Activated naive CD8-positive, alpha-beta T cell treated with anti-CD3 and anti-CD28 coated beads for 36 hours (primary cell): Measurements from ENCODE around the gene ANXA8. TPM values are rescaled to one million over a fixed set of nuclear protein-coding genes. Genes with fewer than 3 reads are reported as not detected.
"Not testable (repeated sequence)": the region's sequence is repeated elsewhere in the genome, so short reads cannot be mapped to it uniquely, and the experiment has no call there.

ENCODE experiments used
- DNase-seq: peaks from one replicate; pipeline ENCODE4 v3.0.0; 2021
- H3K27ac Mint-ChIP-seq: one replicate; pipeline ENCODE4 v1.8.0; 2022; ENCODE audit warnings: mild to moderate bottlenecking, moderate library complexity, mixed read lengths
- H3K27me3 Mint-ChIP-seq: one replicate; pipeline ENCODE4 v1.8.0; 2022; ENCODE audit warnings: mild to moderate bottlenecking, mixed read lengths
- H3K36me3 Mint-ChIP-seq: one replicate; pipeline ENCODE4 v1.8.0; 2021; ENCODE audit warnings: mild to moderate bottlenecking, mixed read lengths
- H3K4me1 Mint-ChIP-seq: one replicate; pipeline ENCODE4 v1.8.0; 2021; ENCODE audit warnings: mixed read lengths
- H3K4me3 Mint-ChIP-seq: one replicate; pipeline ENCODE4 v1.8.0; 2022; ENCODE audit warnings: mild to moderate bottlenecking, moderate library complexity, mixed read lengths
- H3K9me3 Mint-ChIP-seq: one replicate; pipeline ENCODE4 v1.8.0; 2022; ENCODE audit warnings: mixed read lengths
- total RNA-seq, 2 experiments: library from RNA; stranded (reverse); gene quantifications; one replicate each; pipeline ENCODE4 v1.2.3, GENCODE V29; 2021

The ANXA8 gene
- total RNA-seq, 2 experiments from 2014 or later: not detected

DNA sequence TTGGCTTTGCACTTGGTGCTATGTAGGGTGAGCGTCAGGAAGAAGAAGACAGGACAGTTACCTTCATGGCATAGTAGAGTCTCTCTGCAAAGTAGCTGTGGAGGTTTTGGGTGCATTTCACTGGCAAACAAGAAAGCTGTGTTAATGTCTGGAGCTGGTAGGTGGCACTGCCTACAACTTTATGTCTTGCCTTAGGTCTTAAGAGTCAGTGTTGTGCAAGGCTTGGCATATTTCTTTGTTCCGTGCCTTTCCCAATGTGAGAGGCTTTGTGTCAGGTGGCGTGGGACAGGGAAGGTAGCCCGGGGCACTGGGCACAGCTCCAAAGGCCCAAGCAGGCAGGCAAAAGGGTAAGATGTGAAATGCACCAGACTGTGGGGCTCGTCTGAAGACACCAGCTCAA is 11.8 kb downstream of the ANXA8 start:
- not testable (repeated sequence) for H3K27ac Mint-ChIP-seq, DNase-seq, H3K27me3 Mint-ChIP-seq

DNA sequence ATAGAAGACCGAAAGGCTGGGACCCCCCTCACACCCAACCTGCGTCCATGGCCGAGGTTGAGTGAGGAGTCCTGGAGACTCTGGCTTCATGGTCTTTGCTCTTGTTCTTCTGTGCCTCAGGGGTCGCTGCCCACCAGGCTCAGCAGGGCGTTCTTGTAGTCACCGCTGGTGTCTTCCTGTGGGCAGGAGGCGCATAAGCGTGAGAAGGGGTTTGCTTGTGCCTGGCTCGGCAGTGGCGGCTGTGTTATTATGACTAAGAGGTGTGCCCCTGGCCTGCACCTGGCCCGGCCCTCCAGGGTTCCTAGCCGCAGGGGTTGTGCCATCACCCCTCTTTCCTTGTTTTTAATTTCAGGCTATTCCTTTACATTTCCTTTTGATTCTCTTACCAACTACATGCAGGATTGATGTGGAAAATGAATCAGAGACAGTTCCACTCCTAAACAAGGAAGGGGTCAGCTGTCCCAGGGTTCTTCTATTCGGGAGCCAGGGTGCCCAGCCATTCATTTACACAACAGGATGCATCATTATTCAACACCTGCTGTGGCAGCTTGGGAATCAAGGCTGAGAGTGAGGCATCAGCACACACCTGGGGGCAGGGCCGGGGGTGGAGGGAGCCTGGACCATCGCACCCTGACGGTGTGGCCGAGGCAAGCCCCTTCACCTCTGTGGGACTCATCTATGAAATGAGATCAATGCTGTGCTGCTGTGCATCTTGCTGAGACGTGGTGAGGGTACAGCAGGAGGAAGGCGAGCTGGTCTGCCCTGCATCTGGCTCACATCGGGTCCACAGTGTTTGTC is 15.0 kb downstream of the ANXA8 start:
- not testable (repeated sequence) for H3K4me1 Mint-ChIP-seq, H3K9me3 Mint-ChIP-seq, H3K27me3 Mint-ChIP-seq, H3K36me3 Mint-ChIP-seq, DNase-seq, H3K4me3 Mint-ChIP-seq, H3K27ac Mint-ChIP-seq

More for the DNA sequence above, 11.8 kb downstream of the ANXA8 start:
- not testable (repeated sequence) for H3K36me3 Mint-ChIP-seq, H3K9me3 Mint-ChIP-seq, H3K4me1 Mint-ChIP-seq, H3K4me3 Mint-ChIP-seq

DNA sequence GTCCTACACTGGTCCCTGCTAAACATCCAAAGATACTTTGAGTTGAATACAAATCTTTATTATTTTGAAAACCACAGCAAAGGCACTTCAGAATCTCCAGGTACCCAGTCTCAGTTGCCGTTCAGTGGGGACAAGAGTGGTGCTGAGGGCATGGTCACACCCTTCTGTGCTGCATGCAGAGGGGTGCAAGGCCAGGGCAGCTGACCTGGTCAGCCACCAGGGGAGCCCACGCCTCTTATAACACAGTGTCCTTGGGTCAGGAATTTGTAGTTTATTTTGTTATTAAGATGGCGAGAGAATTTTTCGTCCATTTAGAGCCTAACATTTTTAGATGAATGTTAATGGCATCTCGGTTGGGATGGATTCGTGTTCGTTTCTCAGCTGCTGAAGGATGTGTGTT is 16.0 kb downstream of the ANXA8 start:
- not testable (repeated sequence) for H3K27me3 Mint-ChIP-seq, H3K9me3 Mint-ChIP-seq, H3K36me3 Mint-ChIP-seq, H3K27ac Mint-ChIP-seq, H3K4me1 Mint-ChIP-seq, H3K4me3 Mint-ChIP-seq, DNase-seq

DNA sequence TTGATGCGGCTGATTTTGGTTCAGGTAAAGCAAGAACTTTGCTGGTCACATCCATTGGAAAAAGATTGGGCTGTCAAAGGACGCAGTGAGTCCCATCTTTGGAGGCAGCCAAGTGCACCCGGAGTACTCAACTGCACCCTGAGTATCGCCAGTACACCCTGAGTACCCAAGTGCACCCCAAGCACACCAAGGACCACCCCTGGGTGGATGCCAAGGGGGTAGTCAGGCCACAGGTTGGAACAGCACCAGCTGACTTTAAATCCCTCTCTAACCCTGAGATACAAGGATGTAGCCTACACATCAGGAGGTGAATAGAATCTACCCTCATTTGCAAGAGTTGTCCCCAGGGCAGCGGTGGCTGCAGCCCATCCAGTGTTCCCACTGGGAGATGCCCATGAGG is 16.5 kb downstream of the ANXA8 start:
- H3K9me3 Mint-ChIP-seq, H3K4me1 Mint-ChIP-seq, H3K36me3 Mint-ChIP-seq, DNase-seq, H3K27me3 Mint-ChIP-seq, H3K4me3 Mint-ChIP-seq, H3K27ac Mint-ChIP-seq: not testable (repeated sequence)

DNA sequence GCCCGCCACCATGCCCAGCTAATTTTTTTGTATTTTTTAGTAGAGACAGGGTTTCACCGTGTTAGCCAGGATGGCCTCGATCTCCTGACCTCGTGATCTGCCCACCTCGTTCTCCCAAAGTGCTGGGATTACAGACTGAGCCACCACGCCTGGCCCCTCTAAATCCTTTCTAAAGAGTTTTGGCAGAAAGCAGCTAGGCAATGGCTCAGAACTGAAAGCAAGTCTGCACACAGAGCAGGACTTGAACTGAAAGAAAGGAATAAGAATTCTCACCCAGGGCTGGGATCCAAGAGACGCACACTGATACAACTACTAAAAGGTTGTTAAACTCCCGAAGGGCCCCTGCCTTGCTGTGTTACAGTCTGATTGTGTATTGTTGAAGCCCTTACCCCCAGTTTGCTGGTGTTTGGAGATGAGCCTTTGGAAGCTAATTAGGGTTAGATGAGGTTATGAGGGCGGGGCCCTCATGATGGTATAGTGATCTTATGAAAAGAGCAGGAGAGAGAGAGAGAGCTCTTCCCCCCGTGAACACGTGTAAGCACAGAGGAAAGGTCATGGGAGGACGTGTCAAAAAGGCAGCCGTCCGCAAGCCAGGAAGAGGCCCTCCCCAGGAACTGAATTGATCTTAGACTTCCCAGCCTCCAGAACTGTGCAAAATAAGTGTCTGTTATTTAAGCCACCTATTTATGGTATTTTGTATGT is 18.5 kb downstream of the ANXA8 start:
- H3K4me3 Mint-ChIP-seq, H3K36me3 Mint-ChIP-seq, H3K27ac Mint-ChIP-seq, H3K9me3 Mint-ChIP-seq, H3K27me3 Mint-ChIP-seq, H3K4me1 Mint-ChIP-seq, DNase-seq: not testable (repeated sequence)

DNA sequence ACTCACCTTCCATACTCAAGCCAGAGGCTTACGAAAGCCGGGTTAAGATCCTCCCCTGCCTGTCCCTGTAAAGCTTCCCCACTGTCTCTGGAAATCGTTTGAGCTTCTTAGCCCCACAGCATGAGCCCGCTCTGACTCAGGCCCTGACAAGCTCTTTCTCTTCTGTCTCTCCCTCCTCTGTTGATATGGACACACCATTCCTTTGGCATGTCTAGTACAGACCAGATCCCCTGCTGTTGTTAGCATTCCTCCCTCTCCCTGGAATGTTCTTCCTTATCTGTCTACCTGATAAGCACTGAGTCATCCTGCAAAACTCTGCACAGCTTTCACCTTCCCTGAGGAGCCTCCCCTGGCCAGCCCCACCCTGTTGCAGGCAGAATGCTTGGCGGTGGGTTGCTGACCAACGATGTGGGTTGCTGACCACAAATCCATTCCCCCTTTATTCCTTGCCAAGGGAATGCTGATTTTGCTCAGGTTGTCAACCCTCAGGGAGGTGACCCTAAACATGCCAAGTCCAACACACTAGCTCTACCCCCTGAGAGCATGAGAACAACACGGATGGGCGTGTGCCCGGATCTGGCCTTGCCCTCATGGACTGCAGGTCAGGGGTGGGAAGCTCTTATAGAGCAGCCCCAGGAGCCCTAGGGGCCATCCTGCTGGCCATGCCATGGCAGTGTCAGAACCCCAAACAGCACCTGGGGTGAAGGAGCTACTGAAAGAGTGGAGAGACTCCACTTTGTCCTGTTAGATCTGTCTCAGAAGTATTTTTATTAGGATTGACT is 21.1 kb downstream of the ANXA8 start:
- H3K4me1 Mint-ChIP-seq, H3K9me3 Mint-ChIP-seq: not testable (repeated sequence)

DNA sequence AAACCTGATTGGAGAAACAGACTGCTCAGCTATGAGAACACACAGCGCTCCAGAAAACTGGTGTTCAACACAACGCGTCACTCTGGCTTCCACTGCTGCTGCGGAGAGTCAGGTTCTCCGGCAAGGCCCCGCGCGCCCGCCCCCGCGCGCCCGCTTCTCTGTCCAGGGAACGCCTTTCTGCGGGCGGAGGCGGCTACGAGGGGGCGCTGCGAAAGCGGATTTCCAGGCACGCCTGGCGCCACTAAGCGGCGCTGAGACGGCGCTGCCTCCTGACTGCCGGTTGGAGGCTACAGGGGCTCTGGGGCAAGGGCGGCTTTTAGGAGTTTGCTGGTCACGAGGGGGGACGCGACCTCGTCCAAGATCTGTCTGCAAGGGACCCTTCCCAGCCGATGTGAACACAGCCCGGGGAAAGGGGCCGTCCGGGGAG is 22.6 kb downstream of the ANXA8 start:
- not testable (repeated sequence) for H3K27ac Mint-ChIP-seq, H3K4me3 Mint-ChIP-seq, H3K36me3 Mint-ChIP-seq, H3K27me3 Mint-ChIP-seq, H3K9me3 Mint-ChIP-seq, H3K4me1 Mint-ChIP-seq
- DNase-seq: peak; percentile 32

More for the DNA sequence above, 21.1 kb downstream of the ANXA8 start:
- H3K27me3 Mint-ChIP-seq, H3K36me3 Mint-ChIP-seq, DNase-seq, H3K27ac Mint-ChIP-seq, H3K4me3 Mint-ChIP-seq: not testable (repeated sequence)

DNA sequence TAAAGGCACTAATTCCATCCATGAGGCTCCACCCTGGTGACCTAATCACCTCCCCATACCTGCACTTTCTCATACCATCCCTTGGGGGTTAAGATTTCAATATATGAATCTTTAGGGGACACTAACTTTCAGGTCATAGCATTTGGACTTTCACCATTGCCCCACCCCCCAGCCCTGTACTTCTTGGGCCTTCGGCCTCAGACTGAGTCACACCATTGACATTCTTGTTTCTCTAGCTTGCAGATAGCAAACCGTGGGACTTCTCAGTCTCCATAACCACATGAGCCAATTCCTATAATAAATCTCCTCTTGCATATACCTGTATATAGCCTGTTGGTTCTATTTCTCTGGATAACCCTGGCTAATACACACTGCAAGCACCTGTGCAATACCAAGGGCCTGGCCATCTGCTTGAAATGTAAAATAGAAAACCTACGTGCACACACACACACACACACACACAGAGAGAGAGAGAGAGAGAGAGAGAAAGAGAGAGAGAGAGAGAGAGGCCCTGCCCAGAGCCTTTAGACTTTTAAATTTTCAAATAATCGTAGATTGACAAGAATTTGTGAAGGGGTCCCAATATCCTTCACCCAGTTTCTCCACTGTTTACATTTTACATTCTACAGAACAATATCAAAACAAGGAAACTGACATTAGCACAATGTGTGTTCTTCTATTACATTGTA is 25.3 kb downstream of the ANXA8 start:
- Mint-ChIP-seq H3K27me3 (peaks cover 6% of the 10 kb centered on the region), H3K4me1 (peaks cover 2% of the 10 kb centered on the region), H3K9me3 (no peaks in the 10 kb centered on the region), H3K36me3 (no peaks in the 10 kb centered on the region), H3K4me3 (no peak overlapping the region), H3K27ac (no peak overlapping the region)
- no peak for DNase-seq

DNA sequence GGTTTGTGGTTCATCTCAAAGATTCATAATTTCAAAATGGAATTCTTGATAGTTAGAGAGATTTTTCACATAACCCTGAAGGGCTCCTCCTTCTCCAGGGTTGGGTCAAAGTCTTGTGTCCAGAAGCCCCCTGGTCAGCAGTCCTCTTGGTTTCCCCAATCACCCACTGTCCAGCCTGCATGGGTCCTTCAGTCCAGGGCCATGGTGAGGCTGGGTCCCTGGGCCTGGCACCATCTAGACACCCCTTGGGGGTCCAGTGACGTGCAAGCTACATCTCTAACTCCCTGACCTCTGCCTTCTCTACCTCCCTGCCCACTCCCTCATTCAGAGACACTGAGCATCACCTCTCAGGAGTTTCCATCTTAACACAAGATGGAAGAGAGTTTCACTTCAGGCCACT is 26.1 kb downstream of the ANXA8 start:
- DNase-seq: no peak
- H3K36me3 Mint-ChIP-seq: no peaks in the 10 kb centered on the region
- H3K27me3 Mint-ChIP-seq: peaks cover 6% of the 10 kb centered on the region
- H3K9me3 Mint-ChIP-seq: no peaks in the 10 kb centered on the region
- peaks cover 2% of the 10 kb centered on the region for H3K4me1 Mint-ChIP-seq
- H3K27ac Mint-ChIP-seq: no peak overlapping the region
- no peak overlapping the region for H3K4me3 Mint-ChIP-seq

DNA sequence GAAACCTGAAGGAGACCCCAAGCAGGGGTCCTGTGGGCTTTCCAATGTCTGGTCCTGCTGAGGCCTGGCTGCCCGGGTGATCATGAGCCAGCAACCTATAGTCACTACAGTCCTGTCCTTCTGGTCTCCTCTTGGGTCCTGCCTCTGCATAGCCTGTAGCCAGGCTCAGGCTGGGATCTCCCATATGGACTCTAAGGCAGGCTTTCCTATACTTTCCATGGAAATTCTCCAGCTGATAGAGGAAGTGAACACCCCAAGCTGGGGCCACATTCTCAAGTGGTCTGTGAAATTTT is 26.4 kb downstream of the ANXA8 start:
- H3K36me3 Mint-ChIP-seq: no peaks in the 10 kb centered on the region
- no peak for DNase-seq
- H3K27me3 Mint-ChIP-seq: peaks cover 6% of the 10 kb centered on the region
- no peak overlapping the region for H3K27ac Mint-ChIP-seq
- peaks cover 2% of the 10 kb centered on the region for H3K4me1 Mint-ChIP-seq
- no peak overlapping the region for H3K4me3 Mint-ChIP-seq
- H3K9me3 Mint-ChIP-seq: no peaks in the 10 kb centered on the region

DNA sequence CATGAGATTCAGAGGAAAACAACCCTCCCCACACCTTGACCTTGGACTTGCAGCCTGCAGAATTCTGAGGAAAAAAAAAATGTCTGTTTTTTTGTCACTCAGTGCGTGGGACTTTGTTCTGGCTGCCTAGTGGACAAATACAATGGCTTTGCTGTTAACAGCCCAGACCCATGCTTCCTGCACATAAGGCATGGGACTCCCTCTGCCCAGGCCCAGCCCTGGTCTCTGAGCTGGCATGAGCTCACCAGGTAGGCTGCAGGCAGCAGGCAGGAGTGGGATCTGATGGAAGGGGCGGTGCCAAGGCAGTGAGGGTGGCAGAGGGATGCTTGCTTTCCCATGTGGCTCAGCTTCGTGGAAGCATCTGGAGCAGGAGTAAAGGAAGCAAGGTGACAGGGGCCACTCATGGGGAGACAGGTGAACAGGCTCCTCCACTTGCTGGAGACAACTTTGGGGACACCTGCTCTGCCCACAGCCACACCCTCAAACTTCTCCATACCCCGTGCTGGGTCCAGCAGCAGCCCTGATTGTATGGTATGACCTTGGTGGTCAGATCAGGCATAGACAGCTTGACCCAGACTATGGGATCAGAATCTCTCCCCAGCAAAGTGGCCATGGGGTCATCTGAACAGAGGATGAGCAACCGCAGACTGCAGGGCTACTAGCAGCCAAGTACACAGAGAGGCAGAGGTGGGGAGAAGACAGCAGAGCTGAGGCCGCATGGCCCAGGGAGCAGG is 27.0 kb downstream of the ANXA8 start:
- Mint-ChIP-seq H3K4me3 (no peak overlapping the region), H3K9me3 (no peaks in the 10 kb centered on the region), H3K27ac (no peak overlapping the region), H3K27me3 (peaks cover 6% of the 10 kb centered on the region), H3K4me1 (peaks cover 2% of the 10 kb centered on the region), H3K36me3 (no peaks in the 10 kb centered on the region)
- no peak for DNase-seq

DNA sequence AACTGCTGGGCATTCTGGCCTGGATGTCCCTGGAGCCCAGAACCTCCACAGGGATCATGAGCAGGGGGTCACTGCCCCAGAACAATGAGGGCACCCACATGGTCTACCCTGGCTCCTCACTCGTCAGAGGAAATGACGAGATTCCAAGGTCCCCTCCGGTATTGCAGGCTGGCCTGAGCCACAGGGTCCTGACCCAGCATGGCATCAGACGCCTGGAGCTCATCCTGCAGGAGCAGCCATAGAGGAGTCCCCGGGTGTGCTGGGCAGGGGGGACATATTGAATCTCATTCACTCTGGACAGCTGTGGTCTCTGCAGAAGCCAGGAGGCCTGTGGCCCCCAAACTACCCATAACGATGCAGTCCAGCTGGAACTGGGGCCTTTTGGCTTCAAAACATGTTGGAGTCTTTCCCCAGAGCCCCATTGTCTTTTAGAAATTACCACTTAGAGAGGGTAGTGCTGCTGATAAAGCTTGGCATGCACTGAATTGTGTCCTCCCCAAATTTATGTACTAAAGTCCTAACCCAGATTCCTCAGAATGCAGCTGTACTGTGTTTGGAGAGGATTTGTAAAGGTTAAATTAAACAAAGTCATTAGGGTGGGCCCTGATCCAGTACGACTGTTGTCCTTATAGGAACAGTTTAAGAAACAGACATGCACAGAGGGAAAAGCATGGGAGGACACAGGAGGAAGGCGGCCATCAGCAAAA is 27.7 kb downstream of the ANXA8 start:
- DNase-seq: no peak
- no peaks in the 10 kb centered on the region for H3K36me3 Mint-ChIP-seq
- H3K4me3 Mint-ChIP-seq: no peak overlapping the region
- peaks cover 6% of the 10 kb centered on the region for H3K27me3 Mint-ChIP-seq
- no peaks in the 10 kb centered on the region for H3K9me3 Mint-ChIP-seq
- peaks cover 2% of the 10 kb centered on the region for H3K4me1 Mint-ChIP-seq
- H3K27ac Mint-ChIP-seq: no peak overlapping the region

DNA sequence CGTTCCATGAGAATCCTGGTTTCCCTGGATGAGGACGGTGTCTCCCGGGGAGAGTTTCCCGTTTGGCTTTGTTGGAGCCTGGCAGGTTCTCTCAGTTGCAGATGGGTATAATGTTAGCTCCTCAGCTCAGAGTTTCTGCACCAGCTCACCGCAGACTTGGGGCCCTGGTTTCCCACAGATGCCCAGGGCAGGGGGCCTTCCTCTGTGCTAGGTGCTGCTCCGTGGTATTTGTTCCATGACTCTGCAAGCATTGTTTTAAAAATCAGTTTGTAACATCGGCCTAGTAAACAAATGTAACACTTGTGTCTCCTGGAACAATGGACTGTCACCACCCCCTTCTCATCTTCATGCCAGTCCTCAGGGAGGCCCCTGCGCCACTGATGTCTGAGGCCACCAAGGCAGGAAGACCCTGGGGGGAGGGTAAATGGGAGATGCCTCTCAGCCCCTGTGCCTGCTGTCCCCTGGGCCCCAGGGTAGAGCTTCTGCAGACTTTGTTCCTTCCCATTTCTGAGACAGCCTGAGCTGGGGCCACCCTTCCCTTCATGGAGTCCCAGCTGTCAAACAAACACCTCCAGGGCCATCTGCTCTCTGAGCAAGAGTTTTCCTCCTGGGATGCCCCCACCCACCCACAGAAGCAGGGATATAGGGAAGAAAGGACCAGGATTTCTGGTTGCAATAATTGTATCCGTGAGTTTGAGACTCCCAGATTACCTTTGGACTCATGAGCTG is 28.4 kb downstream of the ANXA8 start:
- H3K27me3 Mint-ChIP-seq, H3K27ac Mint-ChIP-seq, H3K4me3 Mint-ChIP-seq, H3K4me1 Mint-ChIP-seq, H3K36me3 Mint-ChIP-seq, H3K9me3 Mint-ChIP-seq, DNase-seq: not testable (repeated sequence)

DNA sequence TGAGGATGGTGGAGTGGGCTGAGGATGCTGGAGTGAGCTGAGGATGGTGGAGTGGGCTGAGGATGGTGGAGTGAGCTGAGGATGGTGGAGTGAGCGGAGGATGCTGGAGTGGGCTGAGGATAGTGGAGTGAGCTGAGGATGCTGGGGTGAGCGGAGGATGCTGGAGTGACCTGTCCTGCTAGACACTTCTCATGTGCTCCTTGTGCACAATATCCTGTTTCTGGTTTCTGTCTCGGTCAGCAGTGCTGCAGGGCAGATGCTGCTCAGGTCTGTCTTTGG is 29.2 kb downstream of the ANXA8 start:
- Mint-ChIP-seq H3K27me3 (peaks cover 3% of the 10 kb centered on the region), H3K27ac (no peak overlapping the region), H3K9me3 (no peaks in the 10 kb centered on the region), H3K4me1 (no peaks in the 10 kb centered on the region), H3K4me3 (no peak overlapping the region), H3K36me3 (no peaks in the 10 kb centered on the region)
- DNase-seq: no peak
